Neuronal stem cell (in vitro differentiated cells): ENCODE data around the gene ST8SIA6.

Experiments used
- DNase-seq: peaks from one replicate; pipeline ENCODE4 v3.0.0-alpha.2; 2013; ENCODE audit warnings: low spot score
- H2AFZ ChIP-seq: one replicate; pipeline ENCODE4 v1.6.1; 2013; ENCODE audit warnings: mild to moderate bottlenecking, low read length, inconsistent platforms
- H2AK5ac ChIP-seq: 2 replicates; pipeline ENCODE4 v1.6.1; 2013; ENCODE audit warnings: low read depth, mild to moderate bottlenecking, inconsistent platforms, low read length, moderate library complexity, mixed read lengths
- H2BK120ac ChIP-seq: 2 replicates; pipeline ENCODE4 v1.6.1; 2013; ENCODE audit warnings: low read depth, mild to moderate bottlenecking, inconsistent platforms, low read length, moderate library complexity, mixed read lengths
- H2BK12ac ChIP-seq: one replicate; pipeline ENCODE4 v1.6.1; 2013; ENCODE audit warnings: low read length, inconsistent platforms
- H2BK15ac ChIP-seq: 2 replicates; pipeline ENCODE4 v1.6.1; 2013; ENCODE audit warnings: mild to moderate bottlenecking, low read length, inconsistent platforms, mixed read lengths
- H2BK5ac ChIP-seq: one replicate; pipeline ENCODE4 v1.6.1; 2013; ENCODE audit warnings: inconsistent platforms, mild to moderate bottlenecking, low read length, moderate library complexity
- H3K14ac ChIP-seq: one replicate; pipeline ENCODE4 v1.6.1; 2013; ENCODE audit warnings: low read length, inconsistent platforms
- H3K18ac ChIP-seq: 2 replicates; pipeline ENCODE4 v1.6.1; 2013; ENCODE audit warnings: low read length, inconsistent platforms
- H3K23ac ChIP-seq: 2 replicates; pipeline ENCODE4 v1.6.1; 2013; ENCODE audit warnings: low read depth, mild to moderate bottlenecking, mixed read lengths, low read length, inconsistent platforms; ENCODE audit not compliant: poor library complexity
- H3K27ac ChIP-seq: replicated peaks from 3 replicates; pipeline ENCODE4 v1.5.1; 2013; ENCODE audit warnings: low read length, inconsistent platforms
- H3K27me3 ChIP-seq, 3 experiments: 2 replicates each; pipeline ENCODE4 v1.6.1; 2013; ENCODE audit warnings: low read length in 3 of 3, mild to moderate bottlenecking in 2 of 3, inconsistent platforms in 1 of 3, low read depth in 1 of 3, mixed read lengths in 1 of 3, moderate library complexity in 1 of 3; ENCODE audit not compliant: control insufficient read depth in 3 of 3, insufficient read depth in 3 of 3
- H3K36me3 ChIP-seq, 2 donors: replicated peaks in 1 of 2; 2 replicates each; pipeline ENCODE4 v1.6.1; 2013; ENCODE audit warnings: low read length in 2 of 2; ENCODE audit not compliant: control insufficient read depth in 2 of 2, insufficient read depth in 2 of 2
- H3K4ac ChIP-seq: 2 replicates; pipeline ENCODE4 v1.6.1; 2013; ENCODE audit warnings: inconsistent platforms, mild to moderate bottlenecking, low read length, moderate library complexity
- H3K4me1 ChIP-seq, 2 donors: 1 replicate in 1 of 2; 2 replicates in 1 of 2; pipeline ENCODE4 v1.6.1; 2013; ENCODE audit warnings: low read length in 2 of 2, low read depth in 1 of 2; ENCODE audit not compliant: control insufficient read depth in 2 of 2, insufficient read depth in 1 of 2
- H3K4me2 ChIP-seq: one replicate; pipeline ENCODE4 v1.6.1; 2013; ENCODE audit warnings: mild to moderate bottlenecking, low read length, inconsistent platforms; ENCODE audit not compliant: insufficient read depth, poor library complexity, severe bottlenecking
- H3K4me3 ChIP-seq, 2 donors: 2 replicates each; pipeline ENCODE4 v1.5.1; 2013; ENCODE audit warnings: low read length in 2 of 2, mild to moderate bottlenecking in 2 of 2, inconsistent platforms in 1 of 2, moderate library complexity in 1 of 2
- H3K79me1 ChIP-seq: one replicate; pipeline ENCODE4 v1.6.1; 2013; ENCODE audit warnings: low read depth, mild to moderate bottlenecking, inconsistent platforms, low read length, moderate library complexity
- H3K9ac ChIP-seq: one replicate; pipeline ENCODE4 v1.6.1; 2013; ENCODE audit warnings: mild to moderate bottlenecking, low read depth, low read length, inconsistent platforms; ENCODE audit not compliant: poor library complexity
- H3K9me3 ChIP-seq, 2 donors: replicated peaks in 1 of 2; 2 replicates each; pipeline versions ENCODE3 to v1.6.1; 2013; ENCODE audit warnings: low read length in 2 of 2, mild to moderate bottlenecking in 2 of 2, inconsistent platforms in 1 of 2, low read depth in 1 of 2, mixed read lengths in 1 of 2, moderate library complexity in 1 of 2; ENCODE audit not compliant: control insufficient read depth in 2 of 2, insufficient read depth in 1 of 2
- H4K8ac ChIP-seq: one replicate; pipeline ENCODE4 v1.6.1; 2013; ENCODE audit warnings: low read depth, mild to moderate bottlenecking, inconsistent platforms, low read length, moderate library complexity
- H4K91ac ChIP-seq: one replicate; pipeline ENCODE4 v1.6.1; 2013; ENCODE audit warnings: low read length, low read depth, mild to moderate bottlenecking, inconsistent platforms; ENCODE audit not compliant: poor library complexity
- WGBS, 2 donors: extraction: QIAGEN DNeasy Blood & Tissue Kit; methylation state at CpG; one replicate each; pipeline ENCODE4 v1.1.7; 2013; ENCODE audit warnings: missing lambda C conversion rate in 2 of 2, mixed read lengths in 1 of 2; ENCODE audit not compliant: insufficient read length in 2 of 2, insufficient replicate concordance in 1 of 2; ENCODE audit errors: extremely low coverage in 2 of 2; 5-methylcytosine and 5-hydroxymethylcytosine counted together

Gene ST8SIA6

GRCh38 chr10:17316488-17317170, 137.8 kb downstream of the ST8SIA6 start:
- Histone ChIP-seq H3K9ac (no peak overlapping the region), H3K4me3 (no peak overlapping the region), H3K27me3 (no peaks in the 10 kb centered on the region), H3K9me3 (no peaks in the 10 kb centered on the region), H2BK5ac (no peak overlapping the region), H3K27ac (no peak overlapping the region), H2BK120ac (no peak overlapping the region), H2AK5ac (no peak overlapping the region), H2BK15ac (no peak overlapping the region), H4K8ac (no peak overlapping the region), H4K91ac (no peak overlapping the region), H3K4ac (no peak overlapping the region), H3K23ac (no peak overlapping the region), H3K14ac (no peak overlapping the region), H3K4me1 (no peaks in the 10 kb centered on the region), H3K18ac (no peak overlapping the region), H3K36me3 (no peaks in the 10 kb centered on the region), H2BK12ac (no peak overlapping the region), H3K4me2 (no peak overlapping the region), H3K79me1 (no peaks in the 10 kb centered on the region), H2AFZ (no peak overlapping the region)
- WGBS, 2 donors: no CpG with 5 or more reads among the region's 1 CpG
- no peak for DNase-seq

- Histone ChIP-seq H4K91ac (no peak overlapping the region), H3K4me3 (no peak overlapping the region), H2AFZ (no peak overlapping the region), H2BK5ac (no peak overlapping the region), H3K4ac (no peak overlapping the region), H3K9me3 (peaks cover 0 to 2% of the 10 kb centered on the region in 2 donors), H2BK15ac (no peak overlapping the region), H3K27me3 (no peaks in the 10 kb centered on the region), H3K79me1 (no peaks in the 10 kb centered on the region), H2BK120ac (no peak overlapping the region), H3K14ac (no peak overlapping the region), H3K23ac (no peak overlapping the region), H2AK5ac (no peak overlapping the region), H2BK12ac (no peak overlapping the region), H3K36me3 (no peaks in the 10 kb centered on the region), H3K4me2 (no peak overlapping the region), H3K27ac (no peak overlapping the region), H3K9ac (no peak overlapping the region), H4K8ac (no peak overlapping the region), H3K4me1 (no peaks in the 10 kb centered on the region), H3K18ac (no peak overlapping the region)
- WGBS, 2 donors: no CpG with 5 or more reads among the region's 2 CpGs
- no peak for DNase-seq
These were observed 145.0 kb downstream of the ST8SIA6 start for GRCh38 chr10:17309435-17309834.

GRCh38 chr10:17307123-17307522, 147.3 kb downstream of the ST8SIA6 start:
- H2BK12ac ChIP-seq: no peak overlapping the region
- no peak overlapping the region for H4K91ac ChIP-seq
- H2AK5ac ChIP-seq: no peak overlapping the region
- no peak overlapping the region for H2BK5ac ChIP-seq
- H3K79me1 ChIP-seq: no peaks in the 10 kb centered on the region
- H2BK15ac ChIP-seq: no peak overlapping the region
- no peak overlapping the region for H4K8ac ChIP-seq
- DNase-seq: no peak
- no CpG with 5 or more reads among the region's 3 CpGs for WGBS, 2 donors
- H3K4me1 ChIP-seq: no peaks in the 10 kb centered on the region
- H3K4ac ChIP-seq: no peak overlapping the region
- H3K4me2 ChIP-seq: no peak overlapping the region
- H2AFZ ChIP-seq: no peak overlapping the region
- H3K27me3 ChIP-seq: no peaks in the 10 kb centered on the region
- no peaks in the 10 kb centered on the region for H3K36me3 ChIP-seq
- H3K23ac ChIP-seq: no peak overlapping the region
- no peak overlapping the region for H3K4me3 ChIP-seq
- H2BK120ac ChIP-seq: no peak overlapping the region
- no peak overlapping the region for H3K14ac ChIP-seq
- H3K18ac ChIP-seq: no peak overlapping the region
- no peak overlapping the region for H3K9ac ChIP-seq
- H3K9me3 ChIP-seq: peaks cover 0 to 2% of the 10 kb centered on the region in 2 donors
- no peak overlapping the region for H3K27ac ChIP-seq

GRCh38 chr10:17292375-17292774, 162.0 kb downstream of the ST8SIA6 start:
- no peak overlapping the region for H2BK12ac ChIP-seq
- H3K23ac ChIP-seq: no peak overlapping the region
- no peaks in the 10 kb centered on the region for H3K9me3 ChIP-seq
- no peak overlapping the region for H3K9ac ChIP-seq
- DNase-seq: no peak
- no peaks in the 10 kb centered on the region for H3K27me3 ChIP-seq
- no peak overlapping the region for H3K4me3 ChIP-seq
- no peak overlapping the region for H3K18ac ChIP-seq
- no peak overlapping the region for H2AK5ac ChIP-seq
- no peaks in the 10 kb centered on the region for H3K79me1 ChIP-seq
- H3K4me2 ChIP-seq: no peak overlapping the region
- no peak overlapping the region for H3K27ac ChIP-seq
- H3K4ac ChIP-seq: no peak overlapping the region
- H2AFZ ChIP-seq: no peak overlapping the region
- no peak overlapping the region for H2BK15ac ChIP-seq
- H4K91ac ChIP-seq: no peak overlapping the region
- H2BK5ac ChIP-seq: no peak overlapping the region
- no peak overlapping the region for H4K8ac ChIP-seq
- H3K14ac ChIP-seq: no peak overlapping the region
- no peaks in the 10 kb centered on the region for H3K36me3 ChIP-seq
- no peak overlapping the region for H2BK120ac ChIP-seq
- no CpG with 5 or more reads among the region's 4 CpGs for WGBS, 2 donors
- no peaks in the 10 kb centered on the region for H3K4me1 ChIP-seq
